GM12874 (cell line): ENCODE measurements around the gene TMEM158.

Source experiments
- CTCF ChIP-seq: IDR thresholded peaks from 2 replicates; pipeline ENCODE4 v1.5.1; 2011; ENCODE audit warnings: low read depth, mild to moderate bottlenecking, control low read depth, low read length, moderate library complexity; ENCODE audit not compliant: insufficient read depth

The TMEM158 gene

GRCh38 chr3:45185461-45185860 lies 40.6 kb downstream of the TMEM158 start:
- TF ChIP-seq CTCF = no peak

GRCh38 chr3:45185052-45185451 lies 41.0 kb downstream of the TMEM158 start:
- no peak for TF ChIP-seq CTCF

- no peak for TF ChIP-seq CTCF
Observed at GRCh38 chr3:45183872-45184262, 42.2 kb downstream of the TMEM158 start.

GRCh38 chr3:45182915-45183871 lies 42.9 kb downstream of the TMEM158 start:
- no peak for TF ChIP-seq CTCF

GRCh38 chr3:45181496-45181895 lies 44.6 kb downstream of the TMEM158 start:
- no peak for TF ChIP-seq CTCF

- no peak for TF ChIP-seq CTCF
Observed at GRCh38 chr3:45180899-45181298, 45.2 kb downstream of the TMEM158 start.

GRCh38 chr3:45180051-45180450 lies 46.0 kb downstream of the TMEM158 start:
- no peak for TF ChIP-seq CTCF
